Stimulated activated CD8-positive, alpha-beta memory T cell treated with anti-CD3 and anti-CD28 coated beads, Interleukin-7, amount 100 ng/mL, for 1 hour (primary cell): ENCODE measurements around the gene HOXB4.

Source experiments
- DNase-seq, 2 donors: peaks; one replicate each; pipeline ENCODE4 v3.0.0-alpha.2; 2020; ENCODE audit warnings: low read depth in 2 of 2

HOXB4 gene

GRCh38 chr17:48589831-48590606 lies 11.9 kb upstream of the HOXB4 start, which contains the start of gene HOXB3:
TSS of gene HOXB3 (minus strand) at chr17:48590241. CDS start at chr17:48552474, 37,767 bp downstream.
- DNase-seq, result no peak

- DNase-seq, result no peak
Observed at GRCh38 chr17:48589060-48589830, 11.1 kb upstream of the HOXB4 start.

GRCh38 chr17:48588528-48588927 lies 10.4 kb upstream of the HOXB4 start:
- DNase-seq, result no peak

GRCh38 chr17:48588074-48588415 lies 9.9 kb upstream of the HOXB4 start:
- no peak for DNase-seq

GRCh38 chr17:48587276-48588073 lies 9.3 kb upstream of the HOXB4 start:
- no peak for DNase-seq

- no peak for DNase-seq
Observed at GRCh38 chr17:48586355-48587258, 8.5 kb upstream of the HOXB4 start.

- DNase-seq, result no peak
Observed at GRCh38 chr17:48584223-48584741, 6.1 kb upstream of the HOXB4 start.

- no peak for DNase-seq
Observed at GRCh38 chr17:48583708-48584222, 5.6 kb upstream of the HOXB4 start.

GRCh38 chr17:48582750-48583069 lies 4.6 kb upstream of the HOXB4 start:
- DNase-seq, result no peak

- DNase-seq, result no peak
Observed at GRCh38 chr17:48579760-48580554, 1.8 kb upstream of the HOXB4 start.

- no peak for DNase-seq
Observed at GRCh38 chr17:48579471-48579759, 1.3 kb upstream of the HOXB4 start.

- no peak for DNase-seq
Observed at GRCh38 chr17:48578616-48579470, 693 bp upstream of the HOXB4 start.

GRCh38 chr17:48577330-48577945 lies 712 bp downstream of the HOXB4 start:
- DNase-seq, result no peak

GRCh38 chr17:48576479-48577309 lies 1.5 kb downstream of the HOXB4 start:
- DNase-seq, result no peak

GRCh38 chr17:48575673-48576478 lies 2.3 kb downstream of the HOXB4 start:
- no peak for DNase-seq

GRCh38 chr17:48575066-48575582 lies 3.0 kb downstream of the HOXB4 start:
- no peak for DNase-seq

- DNase-seq, result no peak
Observed at GRCh38 chr17:48574505-48575065, 3.6 kb downstream of the HOXB4 start.
